HCT116 (cell line): ENCODE results near the gene CNN2. TPM values are rescaled to one million over a fixed set of nuclear protein-coding genes. Genes with fewer than 3 reads are reported as not detected.

Experiments used
- CEBPB ChIP-seq: IDR thresholded peaks from 2 replicates; pipeline ENCODE4 v1.6.1; 2012; ENCODE audit warnings: low read depth
- EGR1 ChIP-seq: IDR thresholded peaks from 2 replicates; pipeline ENCODE4 v1.6.1; 2012; ENCODE audit warnings: low read depth
- EZH2phosphoT487 ChIP-seq: fragments of 200-600 bp; IDR thresholded peaks from 2 replicates; pipeline ENCODE4 v1.6.1; 2018; ENCODE audit warnings: antibody characterized with exemption, borderline replicate concordance
- FOSL1 ChIP-seq: IDR thresholded peaks from 2 replicates; pipeline ENCODE4 v1.6.1; 2012; ENCODE audit warnings: low read depth
- ZFX ChIP-seq: fragments of 450-650 bp; IDR thresholded peaks from 2 replicates; pipeline ENCODE4 v1.6.1; 2017
- total RNA-seq: library from RNA; stranded (reverse); gene quantifications from one replicate; pipeline ENCODE4 v1.2.1, GENCODE V29; 2021; ENCODE audit not compliant: unreplicated experiment
- TF ChIP-seq, protein P1 (sequence below): IDR thresholded peaks from 2 replicates; pipeline ENCODE4 v1.6.1; 2012; ENCODE audit warnings: low read depth

The CNN2 gene
- total RNA-seq, 1 experiment from 2014 or later, result 212 TPM

DNA sequence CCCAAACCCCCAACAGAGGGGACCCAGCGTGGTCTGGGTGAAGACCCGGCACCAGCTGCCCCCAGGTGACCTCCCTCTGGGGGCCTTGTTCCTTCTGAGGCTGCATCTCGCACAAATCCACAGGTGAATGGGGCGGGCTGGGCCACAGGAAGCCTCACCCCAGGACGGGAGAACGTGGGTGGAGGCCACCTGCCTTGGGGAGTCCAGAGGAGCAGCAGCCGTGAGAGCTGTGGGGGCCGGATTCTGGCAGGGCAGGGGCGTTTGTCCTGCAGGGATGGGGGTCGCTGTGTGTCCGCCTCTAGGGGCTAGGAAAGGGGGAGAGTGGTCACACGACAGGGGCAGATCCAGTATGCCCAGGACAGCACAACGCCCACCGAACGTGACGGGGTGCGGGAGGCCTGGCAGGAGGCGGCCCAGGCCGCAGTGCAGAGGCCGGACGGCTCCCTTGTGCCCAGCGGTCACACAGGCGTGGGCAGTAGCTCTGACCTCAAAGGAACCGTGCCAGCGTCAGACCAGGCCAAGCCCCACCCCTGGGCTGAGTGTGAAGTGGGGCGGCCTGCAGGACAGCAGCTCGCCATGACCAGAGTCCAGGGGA, 62.1 kb downstream of the CNN2 start (continued):
- TF ChIP-seq, protein P1, sequence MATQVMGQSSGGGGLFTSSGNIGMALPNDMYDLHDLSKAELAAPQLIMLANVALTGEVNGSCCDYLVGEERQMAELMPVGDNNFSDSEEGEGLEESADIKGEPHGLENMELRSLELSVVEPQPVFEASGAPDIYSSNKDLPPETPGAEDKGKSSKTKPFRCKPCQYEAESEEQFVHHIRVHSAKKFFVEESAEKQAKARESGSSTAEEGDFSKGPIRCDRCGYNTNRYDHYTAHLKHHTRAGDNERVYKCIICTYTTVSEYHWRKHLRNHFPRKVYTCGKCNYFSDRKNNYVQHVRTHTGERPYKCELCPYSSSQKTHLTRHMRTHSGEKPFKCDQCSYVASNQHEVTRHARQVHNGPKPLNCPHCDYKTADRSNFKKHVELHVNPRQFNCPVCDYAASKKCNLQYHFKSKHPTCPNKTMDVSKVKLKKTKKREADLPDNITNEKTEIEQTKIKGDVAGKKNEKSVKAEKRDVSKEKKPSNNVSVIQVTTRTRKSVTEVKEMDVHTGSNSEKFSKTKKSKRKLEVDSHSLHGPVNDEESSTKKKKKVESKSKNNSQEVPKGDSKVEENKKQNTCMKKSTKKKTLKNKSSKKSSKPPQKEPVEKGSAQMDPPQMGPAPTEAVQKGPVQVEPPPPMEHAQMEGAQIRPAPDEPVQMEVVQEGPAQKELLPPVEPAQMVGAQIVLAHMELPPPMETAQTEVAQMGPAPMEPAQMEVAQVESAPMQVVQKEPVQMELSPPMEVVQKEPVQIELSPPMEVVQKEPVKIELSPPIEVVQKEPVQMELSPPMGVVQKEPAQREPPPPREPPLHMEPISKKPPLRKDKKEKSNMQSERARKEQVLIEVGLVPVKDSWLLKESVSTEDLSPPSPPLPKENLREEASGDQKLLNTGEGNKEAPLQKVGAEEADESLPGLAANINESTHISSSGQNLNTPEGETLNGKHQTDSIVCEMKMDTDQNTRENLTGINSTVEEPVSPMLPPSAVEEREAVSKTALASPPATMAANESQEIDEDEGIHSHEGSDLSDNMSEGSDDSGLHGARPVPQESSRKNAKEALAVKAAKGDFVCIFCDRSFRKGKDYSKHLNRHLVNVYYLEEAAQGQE, result no peak
- no peak for TF ChIP-seq ZFX
- no peak for TF ChIP-seq FOSL1
- TF ChIP-seq EGR1, result no peak
- TF ChIP-seq EZH2phosphoT487, result no peak
- TF ChIP-seq CEBPB, result no peak

Other genes with a start within 250 kb of the CNN2 start
- gene PTBP1, start 229.2 kb upstream of the CNN2 start, total RNA-seq, result 676 TPM
- 0.27 TPM for gene PLPPR3, start 204.7 kb upstream of the CNN2 start, total RNA-seq
- not detected for gene AZU1, start 198.8 kb upstream of the CNN2 start, total RNA-seq
- 2.7 TPM for gene PRTN3, start 185.6 kb upstream of the CNN2 start, total RNA-seq
- gene ELANE, start 174.3 kb upstream of the CNN2 start, total RNA-seq, result not detected
- gene CFD, start 166.9 kb upstream of the CNN2 start, total RNA-seq, result 80.2 TPM
- gene MED16, start 133.4 kb upstream of the CNN2 start, total RNA-seq, result 73.6 TPM
- not detected for gene RNU6-9, start 133.1 kb upstream of the CNN2 start, total RNA-seq
- gene R3HDM4, start 113.4 kb upstream of the CNN2 start, total RNA-seq, result 92.3 TPM
- 5.9 TPM for gene KISS1R, start 109.3 kb upstream of the CNN2 start, total RNA-seq
- 21.8 TPM for gene ARID3A, start 100.6 kb upstream of the CNN2 start, total RNA-seq
- 124 TPM for gene WDR18, start 42.3 kb upstream of the CNN2 start, total RNA-seq
- 0.69 TPM for gene GRIN3B, start 26.2 kb upstream of the CNN2 start, total RNA-seq
- 202 TPM for gene TMEM259, start 5.5 kb upstream of the CNN2 start, total RNA-seq
- not detected for gene RNU6-2, start 5.1 kb upstream of the CNN2 start, total RNA-seq
- 91.4 TPM for gene ABCA7, start 13.5 kb downstream of the CNN2 start, total RNA-seq
- 30.4 TPM for gene ARHGAP45, start 40.6 kb downstream of the CNN2 start, total RNA-seq
- gene POLR2E, start 68.8 kb downstream of the CNN2 start, total RNA-seq, result 281 TPM
- gene GPX4, start 77.4 kb downstream of the CNN2 start, total RNA-seq, result 481 TPM
- 66.4 TPM for gene SBNO2, start 147.7 kb downstream of the CNN2 start, total RNA-seq
- gene STK11, start 179.2 kb downstream of the CNN2 start, total RNA-seq, result 86.9 TPM
- 23.8 TPM for gene CBARP, start 211.4 kb downstream of the CNN2 start, total RNA-seq
- 428 TPM for gene ATP5F1D, start 215.1 kb downstream of the CNN2 start, total RNA-seq
- gene MIDN, start 222.0 kb downstream of the CNN2 start, total RNA-seq, result 146 TPM
- 276 TPM for gene CIRBP, start 242.7 kb downstream of the CNN2 start, total RNA-seq
- 77.1 TPM for gene FAM174C, start 248.9 kb downstream of the CNN2 start, total RNA-seq